ENCODE results near the gene MVP. TPM values are rescaled to one million over a fixed set of nuclear protein-coding genes. Genes with fewer than 3 reads are reported as not detected.

The MVP gene
- total RNA-seq, 1 donor = 273 TPM

GRCh38 chr16:29809850-29810698 lies 10.2 kb upstream of the MVP start:
- Histone ChIP-seq H3K4me3 (ENCODE audit: insufficient read depth, low read length) (peak overlapping the region; percentile 35), H3K27me3 (ENCODE audit: insufficient read depth, low read length) (no peaks in the 10 kb centered on the region), H3K79me2 (ENCODE audit: insufficient read depth, low read length) (peaks cover 19% of the 10 kb centered on the region), H2AFZ (ENCODE audit: low read length) (no peak overlapping the region), H3K27ac (ENCODE audit: low read depth, low read length) (peak overlapping the region; percentile 65), H3K9me3 (ENCODE audit: low read depth, low read length) (no peaks in the 10 kb centered on the region), H4K20me1 (ENCODE audit: insufficient read depth, low read length) (peaks cover 19% of the 10 kb centered on the region), H3K4me2 (ENCODE audit: insufficient read depth, low read length) (peak overlapping the region; percentile 98), H3K36me3 (ENCODE audit: insufficient read depth, low read length) (peaks cover 18% of the 10 kb centered on the region), H3K4me1 (ENCODE audit: insufficient read depth, low read length) (peaks cover 50% of the 10 kb centered on the region)
- peak; percentile 95 for DNase-seq (ENCODE audit: insufficient read length, low spot score, missing footprints)
- no peak for TF ChIP-seq CTCF (IDR thresholded peaks at IDR 0.05; ENCODE audit: extremely low read depth, low read depth, low read length)

- H3K79me2 ChIP-seq (ENCODE audit: insufficient read depth, low read length) = peaks cover 19% of the 10 kb centered on the region
- peak overlapping the region; percentile 76 for H3K4me3 ChIP-seq (ENCODE audit: insufficient read depth, low read length)
- no peak for TF ChIP-seq CTCF (IDR thresholded peaks at IDR 0.05; ENCODE audit: extremely low read depth, low read depth, low read length)
- no peak overlapping the region for H2AFZ ChIP-seq (ENCODE audit: low read length)
- H3K4me2 ChIP-seq (ENCODE audit: insufficient read depth, low read length) = peak overlapping the region; percentile 98
- H3K36me3 ChIP-seq (ENCODE audit: insufficient read depth, low read length) = peaks cover 18% of the 10 kb centered on the region
- peaks cover 19% of the 10 kb centered on the region for H4K20me1 ChIP-seq (ENCODE audit: insufficient read depth, low read length)
- peaks cover 54% of the 10 kb centered on the region for H3K4me1 ChIP-seq (ENCODE audit: insufficient read depth, low read length)
- H3K9me3 ChIP-seq (ENCODE audit: low read depth, low read length) = no peaks in the 10 kb centered on the region
- peak overlapping the region; percentile 65 for H3K27ac ChIP-seq (ENCODE audit: low read depth, low read length)
- no peaks in the 10 kb centered on the region for H3K27me3 ChIP-seq (ENCODE audit: insufficient read depth, low read length)
- DNase-seq (ENCODE audit: insufficient read length, low spot score, missing footprints) = no peak
Measured at GRCh38 chr16:29810699-29811169, 9.5 kb upstream of the MVP start.

GRCh38 chr16:29811170-29811895 lies 8.9 kb upstream of the MVP start:
- Histone ChIP-seq H3K4me1 (ENCODE audit: insufficient read depth, low read length) (peaks cover 54% of the 10 kb centered on the region), H3K4me3 (ENCODE audit: insufficient read depth, low read length) (peak overlapping the region; percentile 76), H3K36me3 (ENCODE audit: insufficient read depth, low read length) (peaks cover 18% of the 10 kb centered on the region), H3K27ac (ENCODE audit: low read depth, low read length) (peak overlapping the region; percentile 65), H3K4me2 (ENCODE audit: insufficient read depth, low read length) (peak overlapping the region; percentile 98), H2AFZ (ENCODE audit: low read length) (peak overlapping the region; percentile 80), H3K9me3 (ENCODE audit: low read depth, low read length) (no peaks in the 10 kb centered on the region), H3K27me3 (ENCODE audit: insufficient read depth, low read length) (no peaks in the 10 kb centered on the region), H3K79me2 (ENCODE audit: insufficient read depth, low read length) (peaks cover 19% of the 10 kb centered on the region), H4K20me1 (ENCODE audit: insufficient read depth, low read length) (peaks cover 19% of the 10 kb centered on the region)
- TF ChIP-seq CTCF (IDR thresholded peaks at IDR 0.05; ENCODE audit: extremely low read depth, low read depth, low read length) = no peak
- DNase-seq (ENCODE audit: insufficient read length, low spot score, missing footprints) = peak; percentile 100
